IPS-18c (cell line): ENCODE results near the gene KRT17.
"Not testable (repeated sequence)": the region's sequence is repeated elsewhere in the genome, so short reads cannot be mapped to it uniquely, and the experiment has no call there.

ENCODE experiments used
- H3K4me3 ChIP-seq: 2 replicates; pipeline ENCODE4 v1.7.0; 2013; ENCODE audit warnings: low read depth, mild to moderate bottlenecking, low read length, moderate library complexity; ENCODE audit not compliant: insufficient read depth
- H3K9me3 ChIP-seq: one replicate; pipeline ENCODE4 v1.6.1; 2013; ENCODE audit warnings: mild to moderate bottlenecking, low read length, moderate library complexity; ENCODE audit not compliant: control insufficient read depth, insufficient read depth

Gene KRT17

GRCh38 chr17:41589301-41589700, 35.1 kb downstream of the KRT17 start:
- Histone ChIP-seq H3K4me3 (no peak overlapping the region), H3K9me3 (peaks cover 2% of the 10 kb centered on the region)

DNA sequence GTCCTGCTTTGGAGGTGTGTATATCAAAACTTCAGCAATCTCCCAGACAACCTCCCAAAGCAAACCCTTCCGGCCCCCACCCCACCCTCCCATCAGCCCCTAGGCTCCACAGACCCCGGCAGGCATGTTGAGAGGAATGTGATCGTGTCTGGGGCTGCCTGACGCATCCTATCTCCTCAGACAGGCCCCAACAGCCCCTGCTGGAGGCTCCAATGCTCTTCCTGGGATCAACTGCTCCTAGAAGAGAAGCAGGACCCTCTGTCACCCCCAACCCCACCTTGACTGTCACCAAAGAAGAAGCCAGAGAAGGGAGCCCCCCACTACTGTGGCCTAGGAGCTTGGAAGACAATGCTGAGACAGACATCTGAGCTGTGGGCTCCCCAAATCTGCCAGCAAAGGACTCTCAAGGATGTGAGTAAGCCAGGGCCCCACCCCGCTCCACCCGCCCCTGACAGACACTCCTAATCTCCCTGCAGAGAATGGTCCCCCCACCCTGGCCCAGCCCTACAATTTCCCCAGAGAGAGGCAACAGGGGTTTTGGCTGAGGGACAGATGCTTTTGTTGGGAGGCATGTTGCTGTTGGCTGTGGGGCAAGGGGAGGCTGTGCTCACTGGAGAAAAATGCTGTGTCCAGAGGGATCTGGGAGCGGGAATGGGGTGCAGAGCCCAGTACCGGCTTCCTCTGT, 36.1 kb downstream of the KRT17 start:
- peaks cover 2% of the 10 kb centered on the region for H3K9me3 ChIP-seq

GRCh38 chr17:41586863-41587495, 37.4 kb downstream of the KRT17 start, which contains the start of gene KRT14:
TSS of gene KRT14 (minus strand) at chr17:41586895. CDS start at chr17:41586834, 61 bp downstream.
- Histone ChIP-seq H3K9me3 (peaks cover 2% of the 10 kb centered on the region), H3K4me3 (no peak within 1 kb of the TSS)

More for the DNA sequence above, 36.1 kb downstream of the KRT17 start:
- no peak overlapping the region for H3K4me3 ChIP-seq

- H3K9me3 ChIP-seq, result peaks cover 2% of the 10 kb centered on the region
- no peak overlapping the region for H3K4me3 ChIP-seq
Observed at GRCh38 chr17:41585301-41586056, 38.9 kb downstream of the KRT17 start.

DNA sequence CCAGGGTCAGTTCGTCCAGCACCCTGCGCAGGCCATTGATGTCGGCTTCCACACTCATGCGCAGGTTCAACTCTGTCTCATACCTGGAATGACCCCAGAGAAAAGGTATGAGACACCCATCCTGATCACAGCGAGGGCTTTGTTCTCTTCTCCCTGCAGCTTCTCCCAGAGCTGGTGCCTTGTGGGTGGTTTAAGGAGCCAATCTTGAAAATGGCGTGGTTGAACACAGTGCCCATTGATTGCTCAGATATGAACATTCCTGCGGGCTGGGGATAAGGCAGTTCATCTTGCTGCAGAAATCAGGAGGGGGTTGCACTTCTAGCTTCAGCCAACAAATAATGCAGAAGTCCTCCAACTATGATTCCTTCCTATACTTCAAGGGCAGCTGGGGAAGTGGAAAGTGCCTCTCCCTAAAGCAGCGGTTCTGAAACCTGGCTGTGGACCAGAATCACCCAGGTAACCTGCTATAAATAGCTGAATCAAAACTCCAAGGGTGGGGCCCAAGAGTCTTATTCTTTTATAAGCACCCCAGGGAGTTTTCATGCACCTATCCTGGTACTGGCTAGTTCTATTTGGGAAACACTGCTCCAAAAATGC, 39.9 kb downstream of the KRT17 start:
- not testable (repeated sequence) for H3K4me3 ChIP-seq, H3K9me3 ChIP-seq

GRCh38 chr17:41583137-41584127, 40.9 kb downstream of the KRT17 start:
- Histone ChIP-seq H3K9me3 (peaks cover 2% of the 10 kb centered on the region), H3K4me3 (no peak overlapping the region)

DNA sequence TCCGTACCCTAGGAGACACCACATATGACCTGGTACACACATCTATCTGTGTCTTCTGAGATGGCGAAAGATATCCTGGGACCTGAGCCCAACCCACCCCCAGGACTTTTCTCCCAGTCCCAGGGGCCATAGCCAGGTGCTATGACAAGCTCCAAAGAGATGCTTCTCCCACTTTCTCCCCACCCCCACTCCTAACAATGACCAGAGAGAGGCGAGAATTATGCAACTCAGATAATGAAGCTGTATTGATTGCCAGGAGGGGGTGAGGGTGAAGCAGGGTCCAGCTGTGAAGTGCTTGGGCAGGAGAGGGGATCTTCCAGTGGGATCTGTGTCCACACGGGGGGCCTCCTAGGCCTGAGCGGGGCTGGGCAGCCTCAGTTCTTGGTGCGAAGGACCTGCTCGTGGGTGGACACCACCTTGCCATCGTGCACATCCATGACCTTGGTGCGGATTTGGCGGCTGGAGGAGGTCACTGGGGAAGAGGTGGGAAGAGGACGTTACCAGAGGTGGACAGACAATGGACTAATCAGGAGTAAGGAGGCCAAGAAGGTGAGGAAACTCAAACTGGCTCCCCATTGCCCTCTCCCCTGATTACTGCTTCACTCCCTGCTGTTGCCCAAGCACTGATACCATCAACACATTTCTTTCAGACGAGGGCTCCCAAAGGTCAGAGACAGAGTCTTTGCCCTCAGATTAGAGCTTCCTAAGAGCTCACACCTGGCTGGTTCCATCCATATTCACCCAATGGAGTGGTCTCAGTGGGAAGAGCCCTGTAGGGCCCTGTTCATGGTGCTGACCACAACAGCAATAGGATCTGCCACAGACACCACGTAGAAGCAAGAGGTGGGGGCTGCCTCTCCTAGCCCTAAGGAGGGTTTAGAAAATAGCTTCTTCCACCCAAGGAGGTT, 42.1 kb downstream of the KRT17 start:
- H3K9me3 ChIP-seq, H3K4me3 ChIP-seq: not testable (repeated sequence)

- H3K9me3 ChIP-seq, result no peaks in the 10 kb centered on the region
- H3K4me3 ChIP-seq, result no peak overlapping the region
Observed at GRCh38 chr17:41581366-41582060, 42.9 kb downstream of the KRT17 start.

- no peaks in the 10 kb centered on the region for H3K9me3 ChIP-seq
Observed at GRCh38 chr17:41580687-41581365, 43.5 kb downstream of the KRT17 start.

DNA sequence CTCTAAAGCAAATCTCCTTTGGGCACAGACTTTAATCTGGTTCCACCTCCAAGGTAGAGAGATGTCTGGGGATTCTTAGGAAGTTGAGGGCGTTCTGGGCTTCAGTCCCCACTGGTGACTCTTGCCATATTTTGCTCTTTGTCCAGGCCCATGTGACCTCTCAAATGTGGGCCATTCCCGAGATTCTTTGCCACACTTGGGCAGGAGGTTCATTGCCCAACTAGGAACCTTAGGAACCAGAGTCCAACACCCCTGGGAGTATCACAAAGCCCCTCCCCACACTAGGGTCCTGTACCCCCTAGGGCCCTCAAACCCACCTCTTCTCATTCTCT, 44.2 kb downstream of the KRT17 start:
- no peak overlapping the region for H3K4me3 ChIP-seq
- H3K9me3 ChIP-seq, result no peaks in the 10 kb centered on the region

More at GRCh38 chr17:41580687-41581365, 43.5 kb downstream of the KRT17 start:
- no peak overlapping the region for H3K4me3 ChIP-seq

- H3K4me3 ChIP-seq, result no peak overlapping the region
Observed at GRCh38 chr17:41579484-41580243, 44.7 kb downstream of the KRT17 start.

DNA sequence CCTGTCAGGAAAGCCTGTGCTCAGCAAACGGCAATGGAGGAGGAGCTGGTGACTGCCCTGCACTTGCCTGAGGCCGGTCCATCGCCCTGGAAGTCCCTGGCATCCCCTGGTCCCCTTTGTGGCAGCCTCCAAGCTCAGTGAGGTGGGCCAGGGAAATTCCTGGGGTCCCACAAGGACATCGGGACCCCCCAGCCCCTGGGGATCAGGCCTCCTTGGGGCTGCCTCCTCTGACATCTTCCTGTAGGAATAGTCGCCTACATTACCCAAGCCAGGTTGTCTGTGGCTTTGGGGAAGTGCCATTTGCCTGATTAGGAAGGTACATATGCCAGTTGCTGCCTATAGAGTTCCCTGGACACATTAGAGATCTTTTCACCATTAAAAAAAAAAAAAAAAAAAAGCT, 45.4 kb downstream of the KRT17 start:
- H3K9me3 ChIP-seq, result no peaks in the 10 kb centered on the region
- no peak overlapping the region for H3K4me3 ChIP-seq

More at GRCh38 chr17:41579484-41580243, 44.7 kb downstream of the KRT17 start:
- no peaks in the 10 kb centered on the region for H3K9me3 ChIP-seq

DNA sequence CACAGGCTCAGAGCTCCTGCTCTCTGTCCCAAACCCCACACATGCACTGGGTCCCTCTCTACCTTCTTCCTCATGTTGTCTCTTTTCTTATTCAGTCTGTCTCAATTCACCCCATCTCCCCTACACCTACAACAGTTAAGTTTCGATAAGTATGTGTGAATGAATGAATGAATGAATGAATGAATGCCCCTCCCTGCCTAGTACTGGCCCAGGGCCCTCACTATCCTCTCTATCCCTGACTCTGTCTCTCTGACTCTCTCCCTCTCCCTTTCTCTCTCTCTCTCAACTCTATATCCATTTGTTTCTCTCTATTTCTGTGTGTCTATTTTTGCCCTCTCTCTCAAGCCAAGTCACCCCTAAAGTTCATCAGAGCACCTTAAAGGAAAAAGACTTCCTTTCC, 45.8 kb downstream of the KRT17 start:
- no peaks in the 10 kb centered on the region for H3K9me3 ChIP-seq
- no peak overlapping the region for H3K4me3 ChIP-seq

DNA sequence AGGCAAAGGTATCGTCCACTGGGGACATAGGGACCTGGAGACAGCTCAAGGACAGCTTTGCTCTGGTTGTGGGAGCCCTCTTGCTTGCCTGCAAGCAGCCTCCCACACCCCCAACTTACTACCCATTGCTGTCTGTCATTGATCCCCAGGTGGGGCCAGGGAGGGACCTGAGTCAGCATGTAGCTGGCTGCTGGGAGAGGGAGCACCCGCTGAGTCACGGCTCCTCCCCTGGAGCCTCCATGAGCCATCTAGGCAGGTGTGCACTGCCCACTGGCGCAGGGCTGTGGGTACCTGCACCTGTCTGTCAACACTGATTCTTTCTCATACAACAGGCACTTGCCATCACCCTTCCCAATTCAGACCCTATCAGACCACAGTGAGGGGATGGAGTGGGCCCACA, 47.6 kb downstream of the KRT17 start:
- not testable (repeated sequence) for H3K4me3 ChIP-seq, H3K9me3 ChIP-seq
